ENCODE data around the gene UROS. TPM values are rescaled to one million over a fixed set of nuclear protein-coding genes. Genes with fewer than 3 reads are reported as not detected.

UROS gene
- total RNA-seq, 1 donor from 2014 or later: 64.6 TPM

- Histone ChIP-seq H3K4me3 (ENCODE audit: insufficient read depth, low read depth, low read length) (peak overlapping the region; percentile 98), H2AFZ (ENCODE audit: low read depth, low read length) (no peak overlapping the region), H3K9me3 (ENCODE audit: insufficient read depth, low read depth, low read length) (no peaks in the 10 kb centered on the region), H3K9ac (ENCODE audit: low read length) (peak overlapping the region; percentile 94), H3K27me3 (ENCODE audit: insufficient read depth, low read length) (no peaks in the 10 kb centered on the region), H3K36me3 (ENCODE audit: insufficient read depth, low read length) (peaks cover 24% of the 10 kb centered on the region), H3K27ac (ENCODE audit: low read depth, low read length) (no peak overlapping the region), H4K20me1 (ENCODE audit: insufficient read depth, low read length) (peaks cover 33% of the 10 kb centered on the region), H3K79me2 (ENCODE audit: insufficient read depth, low read length) (peaks cover 65% of the 10 kb centered on the region), H3K4me2 (ENCODE audit: low read length) (peak overlapping the region; percentile 90), H3K4me1 (ENCODE audit: insufficient read depth, low read length) (peaks cover 15% of the 10 kb centered on the region)
- FAIRE-seq: no peak
- TF ChIP-seq, protein P1, sequence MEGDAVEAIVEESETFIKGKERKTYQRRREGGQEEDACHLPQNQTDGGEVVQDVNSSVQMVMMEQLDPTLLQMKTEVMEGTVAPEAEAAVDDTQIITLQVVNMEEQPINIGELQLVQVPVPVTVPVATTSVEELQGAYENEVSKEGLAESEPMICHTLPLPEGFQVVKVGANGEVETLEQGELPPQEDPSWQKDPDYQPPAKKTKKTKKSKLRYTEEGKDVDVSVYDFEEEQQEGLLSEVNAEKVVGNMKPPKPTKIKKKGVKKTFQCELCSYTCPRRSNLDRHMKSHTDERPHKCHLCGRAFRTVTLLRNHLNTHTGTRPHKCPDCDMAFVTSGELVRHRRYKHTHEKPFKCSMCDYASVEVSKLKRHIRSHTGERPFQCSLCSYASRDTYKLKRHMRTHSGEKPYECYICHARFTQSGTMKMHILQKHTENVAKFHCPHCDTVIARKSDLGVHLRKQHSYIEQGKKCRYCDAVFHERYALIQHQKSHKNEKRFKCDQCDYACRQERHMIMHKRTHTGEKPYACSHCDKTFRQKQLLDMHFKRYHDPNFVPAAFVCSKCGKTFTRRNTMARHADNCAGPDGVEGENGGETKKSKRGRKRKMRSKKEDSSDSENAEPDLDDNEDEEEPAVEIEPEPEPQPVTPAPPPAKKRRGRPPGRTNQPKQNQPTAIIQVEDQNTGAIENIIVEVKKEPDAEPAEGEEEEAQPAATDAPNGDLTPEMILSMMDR (IDR thresholded peaks at IDR 0.05; ENCODE audit: insufficient read depth, low read depth, low read length): no peak
- TF ChIP-seq EZH2 (IDR thresholded peaks at IDR 0.05; ENCODE audit: insufficient read depth, low read length): no peak
- Mint-ChIP-seq H3K4me3 (ENCODE audit: unreplicated experiment) (no peak overlapping the region), H3K27ac (ENCODE audit: unreplicated experiment) (no peak overlapping the region), H3K9me3 (ENCODE audit: unreplicated experiment) (no peaks in the 10 kb centered on the region), H3K36me3 (ENCODE audit: low read depth, unreplicated experiment) (peaks cover 17% of the 10 kb centered on the region), H3K27me3 (ENCODE audit: low read depth, unreplicated experiment) (no peaks in the 10 kb centered on the region), H3K4me1 (ENCODE audit: low read depth, unreplicated experiment) (peaks cover 7% of the 10 kb centered on the region)
- DNase-seq (ENCODE audit: low read depth): peak; percentile 47
These were observed 1.7 kb upstream of the UROS start for GRCh38 chr10:125824736-125825135.

DNA sequence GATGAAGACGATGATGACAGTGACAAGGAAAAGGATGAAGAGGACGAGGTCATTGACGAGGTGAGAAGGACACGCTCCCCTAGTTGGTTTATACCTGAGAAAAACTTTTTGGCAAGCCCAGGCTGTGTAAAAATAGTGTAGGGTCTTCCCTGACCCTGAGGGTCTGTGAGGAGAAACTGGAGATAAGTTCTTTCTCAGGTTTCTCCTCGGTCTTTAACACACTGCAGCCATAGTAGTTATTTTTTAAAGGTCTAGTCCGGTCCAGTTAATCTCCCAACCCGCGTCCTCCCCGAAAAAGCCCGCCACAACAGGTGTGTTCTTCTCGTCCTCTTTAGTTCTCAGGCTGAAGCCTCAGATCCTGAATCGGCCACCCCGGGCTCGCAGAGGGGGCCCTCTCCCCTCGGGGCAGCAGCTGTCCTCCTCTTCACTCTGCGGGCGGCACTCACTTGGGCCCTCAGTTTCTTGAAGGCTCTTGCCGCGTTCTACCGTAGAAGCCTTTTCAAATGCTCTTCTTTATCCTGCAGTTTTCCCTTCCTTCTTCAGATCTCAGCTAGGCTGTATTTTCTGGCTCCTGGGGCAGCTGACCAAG lies 699 bp upstream of the UROS start:
- Histone ChIP-seq H2AFZ (ENCODE audit: low read depth, low read length) (peak overlapping the region; percentile 98), H3K4me1 (ENCODE audit: insufficient read depth, low read length) (peaks cover 15% of the 10 kb centered on the region), H3K9me3 (ENCODE audit: insufficient read depth, low read depth, low read length) (no peaks in the 10 kb centered on the region), H3K27me3 (ENCODE audit: insufficient read depth, low read length) (no peaks in the 10 kb centered on the region), H3K9ac (ENCODE audit: low read length) (peak overlapping the region; percentile 94), H3K4me2 (ENCODE audit: low read length) (peak overlapping the region; percentile 90), H3K27ac (ENCODE audit: low read depth, low read length) (peak overlapping the region; percentile 99), H3K36me3 (ENCODE audit: insufficient read depth, low read length) (peaks cover 15% of the 10 kb centered on the region), H3K4me3 (ENCODE audit: insufficient read depth, low read depth, low read length) (peak overlapping the region; percentile 98), H4K20me1 (ENCODE audit: insufficient read depth, low read length) (peaks cover 30% of the 10 kb centered on the region), H3K79me2 (ENCODE audit: insufficient read depth, low read length) (peaks cover 62% of the 10 kb centered on the region)
- H3K27ac Mint-ChIP-seq (ENCODE audit: unreplicated experiment): no peak overlapping the region
- FAIRE-seq: no peak
- H3K4me1 Mint-ChIP-seq (ENCODE audit: low read depth, unreplicated experiment): peaks cover 7% of the 10 kb centered on the region
- no peak for TF ChIP-seq EZH2 (IDR thresholded peaks at IDR 0.05; ENCODE audit: insufficient read depth, low read length)
- TF ChIP-seq, protein P1 (IDR thresholded peaks at IDR 0.05; ENCODE audit: insufficient read depth, low read depth, low read length): no peak
- no peaks in the 10 kb centered on the region for H3K27me3 Mint-ChIP-seq (ENCODE audit: low read depth, unreplicated experiment)
- no peak for DNase-seq (ENCODE audit: low read depth)
- no peaks in the 10 kb centered on the region for H3K9me3 Mint-ChIP-seq (ENCODE audit: unreplicated experiment)
- peaks cover 10% of the 10 kb centered on the region for H3K36me3 Mint-ChIP-seq (ENCODE audit: low read depth, unreplicated experiment)
- H3K4me3 Mint-ChIP-seq (ENCODE audit: unreplicated experiment): no peak overlapping the region

GRCh38 chr10:125820701-125821100 lies 2.4 kb downstream of the UROS start:
- no peak for TF ChIP-seq EZH2 (IDR thresholded peaks at IDR 0.05; ENCODE audit: insufficient read depth, low read length)
- TF ChIP-seq, protein P1 (IDR thresholded peaks at IDR 0.05; ENCODE audit: insufficient read depth, low read depth, low read length): no peak
- H3K9me3 Mint-ChIP-seq (ENCODE audit: unreplicated experiment): no peaks in the 10 kb centered on the region
- H3K27me3 Mint-ChIP-seq (ENCODE audit: low read depth, unreplicated experiment): no peaks in the 10 kb centered on the region
- Histone ChIP-seq H4K20me1 (ENCODE audit: insufficient read depth, low read length) (peaks cover 15% of the 10 kb centered on the region), H3K79me2 (ENCODE audit: insufficient read depth, low read length) (peaks cover 38% of the 10 kb centered on the region), H3K36me3 (ENCODE audit: insufficient read depth, low read length) (no peaks in the 10 kb centered on the region), H3K4me1 (ENCODE audit: insufficient read depth, low read length) (peaks cover 15% of the 10 kb centered on the region), H3K4me3 (ENCODE audit: insufficient read depth, low read depth, low read length) (no peak overlapping the region), H3K9me3 (ENCODE audit: insufficient read depth, low read depth, low read length) (no peaks in the 10 kb centered on the region), H2AFZ (ENCODE audit: low read depth, low read length) (no peak overlapping the region), H3K4me2 (ENCODE audit: low read length) (no peak overlapping the region), H3K27ac (ENCODE audit: low read depth, low read length) (no peak overlapping the region), H3K9ac (ENCODE audit: low read length) (no peak overlapping the region), H3K27me3 (ENCODE audit: insufficient read depth, low read length) (no peaks in the 10 kb centered on the region)
- no peak overlapping the region for H3K27ac Mint-ChIP-seq (ENCODE audit: unreplicated experiment)
- no peak for DNase-seq (ENCODE audit: low read depth)
- H3K4me1 Mint-ChIP-seq (ENCODE audit: low read depth, unreplicated experiment): peaks cover 4% of the 10 kb centered on the region
- no peak for FAIRE-seq
- H3K4me3 Mint-ChIP-seq (ENCODE audit: unreplicated experiment): peak overlapping the region; percentile 54
- H3K36me3 Mint-ChIP-seq (ENCODE audit: low read depth, unreplicated experiment): peaks cover 2% of the 10 kb centered on the region

Measured in astrocyte (in vitro differentiated cells and primary cell).